Mucosa of descending colon (tissue), 3 donors: Measurements from ENCODE around the gene ANKRD33B. TPM values are rescaled to one million over a fixed set of nuclear protein-coding genes. Genes with fewer than 3 reads are reported as not detected.

Source experiments
- ATAC-seq: fragments of 200-7000 bp; cut with Tn5 transposase; one replicate; pipeline ENCODE4 v1.9.1; 2020; ENCODE audit warnings: mild to moderate bottlenecking, moderate library complexity
- DNase-seq, 3 donors: peaks; one replicate each; pipeline ENCODE4 v3.0.0-alpha.2; 2020
- H3K36me3 ChIP-seq: fragments of 200-600 bp; one replicate; pipeline ENCODE4 v1.8.0; 2021; ENCODE audit warnings: low read depth, mild to moderate bottlenecking
- H3K4me1 ChIP-seq: fragments of 200-600 bp; one replicate; pipeline ENCODE4 v1.8.0; 2021; ENCODE audit warnings: low read depth, mild to moderate bottlenecking
- H3K4me3 ChIP-seq: fragments of 200-600 bp; one replicate; pipeline ENCODE4 v1.8.0; 2021; ENCODE audit warnings: mild to moderate bottlenecking
- H3K9me3 ChIP-seq: fragments of 200-600 bp; one replicate; pipeline ENCODE4 v1.8.0; 2021; ENCODE audit warnings: mild to moderate bottlenecking
- CTCF ChIP-seq: fragments of 200-600 bp; IDR thresholded peaks from one replicate; pipeline ENCODE4 v1.8.0; 2022; ENCODE audit warnings: antibody characterized with exemption, mild to moderate bottlenecking
- intact Hi-C, 2 donors: fragments of 100-400 bp; cut with DNase I in 1 of 2; cut with micrococcal nuclease in 1 of 2; formaldehyde crosslinking; loops; one replicate each; pipeline versions ENCODE4 v1.11.0 to v1.11.1; 2022; cut with DNase I, micrococcal nuclease
- total RNA-seq, 3 donors: library from RNA; stranded (reverse); fragmentation: NEBNext Ultra II Directional in 2 of 3; extraction: Animal tissue kit (Norgen Biotek cat#: 25700) in 2 of 3; gene quantifications; one replicate each; pipeline versions ENCODE4 v1.2.1 to v1.2.4, GENCODE V29; 2021 to 2023
- donor health status: DM: no; HTN: no; CAD: no; lungs with moderate emphysema.
- donor health status: DM: no; HTN: no; CAD: no.
- donor health status: DM: no; HTN: yes; CAD: no.

ANKRD33B gene
- total RNA-seq, 3 donors from 2014 or later: 0.96 to 3.3 (median 1.7) TPM

GRCh38 chr5:10585518-10585915 is 21.6 kb downstream of the ANKRD33B start:
- Histone ChIP-seq H3K4me1 (no peaks in the 10 kb centered on the region), H3K4me3 (no peak overlapping the region), H3K9me3 (no peaks in the 10 kb centered on the region), H3K36me3 (no peaks in the 10 kb centered on the region)
- intact Hi-C loops: no loop called here
- ATAC-seq (no peak), DNase-seq (no peak)
- TF ChIP-seq CTCF: no peak

- H3K9me3 ChIP-seq: no peaks in the 10 kb centered on the region
- intact Hi-C loops: no loop called here
- no peak for TF ChIP-seq CTCF
- ATAC-seq: no peak
- H3K36me3 ChIP-seq: no peaks in the 10 kb centered on the region
- no peak overlapping the region for H3K4me3 ChIP-seq
- no peak for DNase-seq
- no peaks in the 10 kb centered on the region for H3K4me1 ChIP-seq
Measured at GRCh38 chr5:10586008-10586407, 22.1 kb downstream of the ANKRD33B start.

GRCh38 chr5:10586555-10586954 is 22.7 kb downstream of the ANKRD33B start:
- intact Hi-C loops: no loop called here
- no peak for ATAC-seq

GRCh38 chr5:10588109-10588775 is 24.4 kb downstream of the ANKRD33B start:
- no peak for TF ChIP-seq CTCF
- DNase-seq: no peak
- no peaks in the 10 kb centered on the region for H3K4me1 ChIP-seq
- no peak overlapping the region for H3K4me3 ChIP-seq
- no peak for ATAC-seq
- no peaks in the 10 kb centered on the region for H3K9me3 ChIP-seq
- no peaks in the 10 kb centered on the region for H3K36me3 ChIP-seq
- intact Hi-C loops: no loop called here

More at GRCh38 chr5:10586555-10586954, 22.7 kb downstream of the ANKRD33B start:
- Histone ChIP-seq H3K36me3 (no peaks in the 10 kb centered on the region), H3K9me3 (no peaks in the 10 kb centered on the region), H3K4me1 (no peaks in the 10 kb centered on the region), H3K4me3 (no peak overlapping the region)
- no peak for TF ChIP-seq CTCF
- DNase-seq: no peak

- no peaks in the 10 kb centered on the region for H3K9me3 ChIP-seq
- H3K4me1 ChIP-seq: no peaks in the 10 kb centered on the region
- ATAC-seq (no peak), DNase-seq (no peak)
- TF ChIP-seq CTCF: no peak
- intact Hi-C loops: no loop called here
- no peaks in the 10 kb centered on the region for H3K36me3 ChIP-seq
- no peak overlapping the region for H3K4me3 ChIP-seq
Measured at GRCh38 chr5:10588779-10589447, 25.0 kb downstream of the ANKRD33B start.
